SU-DHL-6 (cell line): ENCODE results near the gene TPPP2.

Experiments used
- H2AFZ ChIP-seq: fragments of 200-600 bp; sonication (generic); 2 replicates; pipeline ENCODE4 v1.6.1; 2014; ENCODE audit warnings: low read depth, mild to moderate bottlenecking, moderate library complexity, mixed read lengths, antibody characterized with exemption, low read length; ENCODE audit not compliant: severe bottlenecking
- H3F3A ChIP-seq: fragments of 200-600 bp; shearing (Covaris generic); 2 replicates; pipeline ENCODE4 v1.6.0; 2016; ENCODE audit warnings: antibody characterized with exemption, mild to moderate bottlenecking; ENCODE audit not compliant: insufficient read depth
- H3K27ac ChIP-seq: fragments of 200-600 bp; sonication (generic); 2 replicates; pipeline ENCODE4 v1.5.1; 2016; ENCODE audit warnings: low read depth, mild to moderate bottlenecking, low read length, moderate library complexity, mixed read lengths
- H3K27me3 ChIP-seq: fragments of 200-600 bp; sonication (generic), shearing (Covaris generic); 2 replicates; pipeline ENCODE4 v1.6.0; 2014; ENCODE audit warnings: mild to moderate bottlenecking, low read length
- H3K36me3 ChIP-seq: fragments of 200-600 bp; sonication (generic); 2 replicates; pipeline ENCODE4 v1.6.1; 2014; ENCODE audit warnings: mild to moderate bottlenecking, low read length, mixed read lengths
- H3K4me2 ChIP-seq: fragments of 300-600, 200-600 bp; shearing (Covaris generic), sonication (generic); 2 replicates; pipeline ENCODE4 v1.6.0; 2014; ENCODE audit warnings: low read length, low read depth, mild to moderate bottlenecking; ENCODE audit not compliant: poor library complexity, severe bottlenecking
- H3K4me3 ChIP-seq: fragments of 200-600 bp; sonication (generic); 2 replicates; pipeline ENCODE4 v1.5.1; 2014; ENCODE audit warnings: antibody characterized with exemption, low read length, mild to moderate bottlenecking, mixed read lengths; ENCODE audit not compliant: insufficient read depth, poor library complexity, severe bottlenecking
- H3K79me2 ChIP-seq: fragments of 200-600 bp; sonication (generic); 2 replicates; pipeline ENCODE4 v1.6.1; 2014; ENCODE audit warnings: mild to moderate bottlenecking, low read length, moderate library complexity; ENCODE audit not compliant: insufficient read depth
- H3K9ac ChIP-seq: fragments of 200-600 bp; sonication (generic); 2 replicates; pipeline ENCODE4 v1.7.0; 2014; ENCODE audit warnings: mild to moderate bottlenecking, low read length
- H3K9me2 ChIP-seq: fragments of 200-600 bp; sonication (generic); replicated peaks from 2 replicates; pipeline ENCODE4 v1.6.1; 2014; ENCODE audit warnings: low read length; ENCODE audit not compliant: insufficient read depth
- H3K9me3 ChIP-seq: fragments of 200-600 bp; sonication (generic); 2 replicates; pipeline ENCODE4 v1.6.1; 2014; ENCODE audit warnings: low read length, mixed read lengths; ENCODE audit not compliant: insufficient read depth
- H4K20me1 ChIP-seq: fragments of 200-600 bp; sonication (generic); 2 replicates; pipeline ENCODE4 v1.6.1; 2014; ENCODE audit warnings: low read depth, mild to moderate bottlenecking, antibody characterized with exemption, low read length, moderate library complexity, mixed read lengths
- EZH2phosphoT487 ChIP-seq: fragments of 200-600 bp; sonication (generic), shearing (Covaris generic); conservative IDR thresholded peaks from 2 replicates; pipeline ENCODE4 v1.6.1; 2018; ENCODE audit warnings: mild to moderate bottlenecking, antibody characterized with exemption, low read length, moderate library complexity, mixed read lengths
- TF ChIP-seq, protein P1 (sequence below): fragments of 200-600 bp; sonication (generic); IDR thresholded peaks from one replicate; pipeline ENCODE4 v1.5.1; 2017; ENCODE audit warnings: antibody characterized with exemption, mild to moderate bottlenecking, low read length, moderate library complexity; ENCODE audit not compliant: insufficient read depth, poor library complexity, severe bottlenecking

The TPPP2 gene

DNA sequence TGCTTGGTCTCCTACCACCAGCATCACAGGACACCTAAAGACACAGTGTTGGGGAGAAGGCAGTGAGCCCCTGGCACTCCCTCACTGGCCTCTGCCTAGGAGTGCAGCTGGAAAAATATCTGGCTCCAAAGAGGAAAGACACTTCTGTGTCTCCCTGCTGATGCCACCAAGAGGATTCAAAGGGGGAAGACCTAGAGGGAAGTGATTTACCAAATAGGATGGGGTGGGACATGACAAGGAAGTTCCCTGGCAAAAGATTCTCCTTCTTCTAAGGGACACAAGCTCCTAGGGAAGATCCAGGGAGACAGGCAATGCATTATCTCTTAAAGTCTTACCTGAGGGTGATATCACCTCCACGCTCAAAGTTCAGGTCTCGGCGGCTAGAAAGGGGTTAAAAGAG, 11.2 kb upstream of the TPPP2 start:
- H4K20me1 ChIP-seq, result no peaks in the 10 kb centered on the region
- TF ChIP-seq, protein P1, sequence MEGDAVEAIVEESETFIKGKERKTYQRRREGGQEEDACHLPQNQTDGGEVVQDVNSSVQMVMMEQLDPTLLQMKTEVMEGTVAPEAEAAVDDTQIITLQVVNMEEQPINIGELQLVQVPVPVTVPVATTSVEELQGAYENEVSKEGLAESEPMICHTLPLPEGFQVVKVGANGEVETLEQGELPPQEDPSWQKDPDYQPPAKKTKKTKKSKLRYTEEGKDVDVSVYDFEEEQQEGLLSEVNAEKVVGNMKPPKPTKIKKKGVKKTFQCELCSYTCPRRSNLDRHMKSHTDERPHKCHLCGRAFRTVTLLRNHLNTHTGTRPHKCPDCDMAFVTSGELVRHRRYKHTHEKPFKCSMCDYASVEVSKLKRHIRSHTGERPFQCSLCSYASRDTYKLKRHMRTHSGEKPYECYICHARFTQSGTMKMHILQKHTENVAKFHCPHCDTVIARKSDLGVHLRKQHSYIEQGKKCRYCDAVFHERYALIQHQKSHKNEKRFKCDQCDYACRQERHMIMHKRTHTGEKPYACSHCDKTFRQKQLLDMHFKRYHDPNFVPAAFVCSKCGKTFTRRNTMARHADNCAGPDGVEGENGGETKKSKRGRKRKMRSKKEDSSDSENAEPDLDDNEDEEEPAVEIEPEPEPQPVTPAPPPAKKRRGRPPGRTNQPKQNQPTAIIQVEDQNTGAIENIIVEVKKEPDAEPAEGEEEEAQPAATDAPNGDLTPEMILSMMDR, result no peak
- TF ChIP-seq EZH2phosphoT487, result no peak
- H3K9me2 ChIP-seq, result no peaks in the 10 kb centered on the region
- no peak overlapping the region for H2AFZ ChIP-seq
- H3K27me3 ChIP-seq, result no peaks in the 10 kb centered on the region
- no peaks in the 10 kb centered on the region for H3F3A ChIP-seq
- H3K79me2 ChIP-seq, result no peaks in the 10 kb centered on the region
- no peak overlapping the region for H3K9ac ChIP-seq
- H3K27ac ChIP-seq, result no peak overlapping the region
- H3K4me2 ChIP-seq, result no peak overlapping the region
- no peaks in the 10 kb centered on the region for H3K9me3 ChIP-seq
- no peak overlapping the region for H3K4me3 ChIP-seq
- no peaks in the 10 kb centered on the region for H3K36me3 ChIP-seq

DNA sequence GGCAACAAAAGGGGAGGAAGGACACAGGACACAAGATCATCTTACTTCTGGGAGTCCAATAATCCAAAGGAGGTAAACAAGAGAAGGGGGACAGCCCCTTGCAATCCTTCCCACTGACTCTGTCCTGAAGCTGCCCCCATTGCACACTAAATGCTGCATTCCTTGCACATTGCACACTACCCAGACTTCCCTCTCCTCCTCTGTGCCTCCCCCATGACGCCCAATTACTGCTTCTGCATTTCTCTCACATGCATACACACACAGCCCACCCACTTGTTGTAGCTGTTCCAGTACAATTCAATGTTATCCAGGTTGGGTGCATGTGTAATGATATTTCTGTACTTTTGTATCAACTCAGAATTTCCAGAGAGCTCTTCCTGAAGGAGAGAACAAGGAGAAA, 10.7 kb upstream of the TPPP2 start:
- Histone ChIP-seq H3K27me3 (no peaks in the 10 kb centered on the region), H3K4me3 (no peak overlapping the region), H3K4me2 (no peak overlapping the region), H3K27ac (no peak overlapping the region), H3K9me2 (no peaks in the 10 kb centered on the region), H4K20me1 (no peaks in the 10 kb centered on the region), H3K9me3 (no peaks in the 10 kb centered on the region), H3K9ac (no peak overlapping the region), H3F3A (no peaks in the 10 kb centered on the region), H2AFZ (no peak overlapping the region), H3K36me3 (no peaks in the 10 kb centered on the region), H3K79me2 (no peaks in the 10 kb centered on the region)
- TF ChIP-seq, protein P1, result no peak
- TF ChIP-seq EZH2phosphoT487, result no peak

DNA sequence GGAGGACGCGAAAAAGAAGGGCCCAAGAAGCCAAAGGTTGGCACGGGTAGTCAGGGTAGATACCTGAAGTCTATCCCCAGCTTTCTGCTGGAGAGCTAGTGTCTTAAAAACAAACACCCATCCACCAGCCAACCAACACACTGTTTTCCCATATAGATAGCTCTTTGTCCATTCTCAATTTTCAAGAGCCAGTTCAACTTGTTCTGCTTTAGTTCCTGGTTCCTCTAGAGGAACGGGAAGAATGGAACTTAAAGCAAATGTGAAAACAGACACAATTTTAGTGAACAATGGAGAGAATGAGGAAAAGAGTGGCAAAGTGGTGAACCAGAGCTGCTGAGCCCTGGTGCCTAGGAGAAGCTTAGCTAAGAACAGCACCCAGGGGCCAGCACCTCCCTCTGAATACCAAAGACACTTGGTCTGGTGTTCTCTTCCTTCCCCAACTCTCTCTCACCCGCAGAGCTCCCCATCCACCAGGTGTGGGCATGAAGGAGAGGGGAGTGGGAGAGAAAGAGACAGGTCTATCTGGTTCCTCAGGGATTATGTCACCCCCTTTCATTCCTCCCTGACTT, 9.0 kb upstream of the TPPP2 start:
- no peaks in the 10 kb centered on the region for H4K20me1 ChIP-seq
- no peak overlapping the region for H3K4me2 ChIP-seq
- no peak for TF ChIP-seq EZH2phosphoT487
- TF ChIP-seq, protein P1, result no peak
- no peaks in the 10 kb centered on the region for H3F3A ChIP-seq
- H3K9me3 ChIP-seq, result no peaks in the 10 kb centered on the region
- H3K36me3 ChIP-seq, result no peaks in the 10 kb centered on the region
- no peak overlapping the region for H3K27ac ChIP-seq
- H3K9ac ChIP-seq, result no peak overlapping the region
- H2AFZ ChIP-seq, result no peak overlapping the region
- no peaks in the 10 kb centered on the region for H3K79me2 ChIP-seq
- H3K9me2 ChIP-seq, result no peaks in the 10 kb centered on the region
- H3K27me3 ChIP-seq, result no peaks in the 10 kb centered on the region
- H3K4me3 ChIP-seq, result no peak overlapping the region
